ENCODE data around the gene KLHDC3. TPM values are rescaled to one million over a fixed set of nuclear protein-coding genes. Genes with fewer than 3 reads are reported as not detected.
A peak's percentile ranks its signal among the peaks of the same experiment; 100 is the strongest.

KLHDC3 gene
- total and polyA plus RNA-seq, 2 of the 13 experiments (the other 11 are each of a cell fraction or from before 2014, with no cell fraction given) = 78.3 to 91.5 TPM

GRCh38 chr6:42978839-42979522 lies 35.1 kb upstream of the KLHDC3 start, which contains the start of gene PEX6 (continued):
- TF ChIP-seq SKI (IDR thresholded peaks at IDR 0.05; ENCODE audit: partially characterized antibody) (no peak), ZBTB20 (CRISPR knock-in tag; IDR thresholded peaks at IDR 0.05; ENCODE audit: borderline replicate concordance, low read depth) (peak; percentile 69; the same call in 1 of the 2 replicates), POGK (CRISPR knock-in tag; conservative IDR thresholded peaks at IDR 0.05) (no peak), IKZF5 (CRISPR knock-in tag; IDR thresholded peaks at IDR 0.05) (peak; percentile 91), ARNT (IDR thresholded peaks at IDR 0.05) (no peak), SSRP1 (CRISPR knock-in tag; IDR thresholded peaks at IDR 0.05) (no peak), ZC3H13 (CRISPR knock-in tag; IDR thresholded peaks at IDR 0.05) (peak; percentile 14; the same call in 1 of the 2 replicates), TBP (CRISPR knock-in tag; IDR thresholded peaks at IDR 0.05) (no peak), NCOA5 (CRISPR knock-in tag; IDR thresholded peaks at IDR 0.05) (no peak), ZBTB10 (CRISPR knock-in tag; IDR thresholded peaks at IDR 0.05; ENCODE audit: borderline replicate concordance) (no peak), PBX3 (CRISPR knock-in tag; IDR thresholded peaks at IDR 0.05; ENCODE audit: borderline replicate concordance) (no peak), ZNF296 (CRISPR knock-in tag; conservative IDR thresholded peaks at IDR 0.05) (no peak; the same call in 1 of the 2 replicates), SMAD9 (CRISPR knock-in tag; IDR thresholded peaks at IDR 0.05) (peak; percentile 88; the same call in 1 of the 2 replicates), SAP130 (CRISPR knock-in tag; IDR thresholded peaks at IDR 0.05; ENCODE audit: low read depth) (peak; percentile 97), CBX2 (IDR thresholded peaks at IDR 0.05; ENCODE audit: low read depth, low read length) (no peak), CBX2 (CRISPR knock-in tag; IDR thresholded peaks at IDR 0.05; ENCODE audit: low read depth) (no peak), HDAC2 (CRISPR knock-in tag; IDR thresholded peaks at IDR 0.05) (peak; percentile 95), IKZF4 (CRISPR knock-in tag; IDR thresholded peaks at IDR 0.05; ENCODE audit: borderline replicate concordance, low read depth, not compliant biosample characterization) (peak; percentile 41), ZNF143 (CRISPR knock-in tag; IDR thresholded peaks at IDR 0.05) (peak; percentile 59), MAZ (IDR thresholded peaks at IDR 0.05; ENCODE audit: borderline replicate concordance, low read depth, low read length) (peak; percentile 91), MAZ (CRISPR knock-in tag; IDR thresholded peaks at IDR 0.05; ENCODE audit: low read depth) (peak; percentile 73; the same call in 1 of the 2 replicates), FUBP1 (CRISPR knock-in tag; IDR thresholded peaks at IDR 0.05; ENCODE audit: borderline replicate concordance) (no peak)
